HepG2 (cell line): ENCODE measurements around the gene MAP3K20. TPM values are rescaled to one million over a fixed set of nuclear protein-coding genes. Genes with fewer than 3 reads are reported as not detected.
A peak's percentile ranks its signal among the peaks of the same experiment; 100 is the strongest.

Experiments
- ATF6 ChIP-seq: sonication (generic); formaldehyde crosslinking; conservative IDR thresholded peaks from 2 replicates; pipeline ENCODE4 v1.4.0; 2020; ENCODE audit warnings: missing genetic modification reagents
- FOXO4 ChIP-seq: sonication (generic); formaldehyde crosslinking; conservative IDR thresholded peaks from 2 replicates; pipeline ENCODE4 v1.8.1; 2023; ENCODE audit warnings: missing genetic modification reagents
- KMT2B ChIP-seq: IDR thresholded peaks from 2 replicates; pipeline ENCODE4 v1.6.1; 2016; ENCODE audit warnings: missing genetic modification reagents, missing compliant biosample characterization
- MTF1 ChIP-seq: sonication (generic); formaldehyde crosslinking; IDR thresholded peaks from 2 replicates; pipeline ENCODE4 v1.5.0; 2020; ENCODE audit warnings: missing genetic modification reagents
- NFIC ChIP-seq: IDR thresholded peaks from 2 replicates; pipeline ENCODE4 v1.6.1; 2012; ENCODE audit warnings: mild to moderate bottlenecking, low read length, inconsistent platforms
- PAXIP1 ChIP-seq: sonication (generic); formaldehyde crosslinking; conservative IDR thresholded peaks from 2 replicates; pipeline ENCODE4 v1.4.0; 2020; ENCODE audit warnings: mild to moderate bottlenecking, missing genetic modification reagents, moderate library complexity
- PRDM15 ChIP-seq: sonication (generic); formaldehyde crosslinking; IDR thresholded peaks from 2 replicates; pipeline ENCODE4 v1.4.0; 2020; ENCODE audit warnings: missing genetic modification reagents
- RCOR2 ChIP-seq: IDR thresholded peaks from 2 replicates; pipeline ENCODE4 v1.6.1; 2016; ENCODE audit warnings: missing biosample characterization, missing genetic modification reagents
- SRSF9 ChIP-seq: fragments of 200-400 bp; formaldehyde crosslinking; IDR thresholded peaks from 2 replicates; pipeline ENCODE4 v1.6.1; 2018; ENCODE audit warnings: borderline replicate concordance, mild to moderate bottlenecking, low read depth, low read length; ENCODE audit not compliant: insufficient read depth, poor library complexity, severe bottlenecking
- TOE1 ChIP-seq: sonication (generic); formaldehyde crosslinking; IDR thresholded peaks from 2 replicates; pipeline ENCODE4 v1.4.0; 2020; ENCODE audit warnings: mild to moderate bottlenecking, missing genetic modification reagents
- ZFAT ChIP-seq: sonication (generic); formaldehyde crosslinking; conservative IDR thresholded peaks from 2 replicates; pipeline ENCODE4 v1.8.1; 2023; ENCODE audit warnings: missing genetic modification reagents, inconsistent platforms
- ZFP82 ChIP-seq: sonication (generic); formaldehyde crosslinking; IDR thresholded peaks from 2 replicates; pipeline ENCODE4 v1.5.1; 2020; ENCODE audit warnings: mild to moderate bottlenecking, missing genetic modification reagents, borderline replicate concordance
- ZGPAT ChIP-seq: IDR thresholded peaks from 2 replicates; pipeline ENCODE4 v1.6.1; 2016; ENCODE audit warnings: mild to moderate bottlenecking
- ZNF333 ChIP-seq: sonication (generic); formaldehyde crosslinking; IDR thresholded peaks from 2 replicates; pipeline ENCODE4 v1.4.0; 2020; ENCODE audit warnings: mild to moderate bottlenecking, missing genetic modification reagents, borderline replicate concordance
- ZNF367 ChIP-seq: sonication (generic); formaldehyde crosslinking; IDR thresholded peaks from 2 replicates; pipeline ENCODE4 v1.4.0; 2020; ENCODE audit warnings: missing genetic modification reagents, borderline replicate concordance
- ZNF780A ChIP-seq: sonication (generic); formaldehyde crosslinking; IDR thresholded peaks from 2 replicates; pipeline ENCODE4 v1.8.0; 2022; ENCODE audit warnings: mild to moderate bottlenecking, missing genetic modification reagents, moderate library complexity
- ZNF850 ChIP-seq: sonication (generic); formaldehyde crosslinking; conservative IDR thresholded peaks from 2 replicates; pipeline ENCODE4 v1.9.0; 2021; ENCODE audit warnings: mild to moderate bottlenecking, missing genetic modification reagents
- polyA plus RNA-seq, 8 experiments: library from polyadenylated mRNA; depleted of rRNA in 3 of 8; stranded (reverse) in 7 of 8; unstranded in 1 of 8; fragments of >200 nt; fragmentation: Illumina TruSeq in 4 of 8; extraction: Trizol in 4 of 8; gene quantifications; 2 replicates each; pipeline versions ENCODE4 v1.2.1 to v1.2.3, GENCODE V29; 2011 to 2016; ENCODE audit warnings: low read depth in 4 of 8, missing spikeins in 1 of 8, mixed read lengths in 1 of 8; ENCODE audit not compliant: insufficient read depth in 1 of 8
- total RNA-seq, 5 experiments: library from RNA; depleted of rRNA; stranded (reverse); fragments of >200 nt; fragmentation: Illumina TruSeq; extraction: Trizol; gene quantifications; 2 replicates each; pipeline ENCODE4 v1.2.3, GENCODE V29; 2016; ENCODE audit warnings: low read depth in 1 of 5

Gene MAP3K20
- total and polyA plus RNA-seq, 2 of the 13 experiments (the other 11 are each of a cell fraction or from before 2014, with no cell fraction given): 5.2 to 13.5 TPM

- TF ChIP-seq ZNF780A (CRISPR knock-in tag) (no peak), RCOR2 (CRISPR knock-in tag) (no peak), PRDM15 (no peak), ZNF850 (CRISPR knock-in tag) (no peak), ZGPAT (CRISPR knock-in tag) (no peak), NFIC (0 out of 2 replicates have a peak, but pooled peaks have one; percentile 27), SRSF9 (no peak), ATF6 (CRISPR knock-in tag) (no peak), ZNF367 (no peak), MTF1 (CRISPR knock-in tag) (no peak), ZFP82 (CRISPR knock-in tag) (no peak), KMT2B (CRISPR knock-in tag) (no peak), ZNF333 (CRISPR knock-in tag) (no peak), PAXIP1 (CRISPR knock-in tag) (peak; percentile 25; the same call in 1 of the 2 replicates), ZFAT (CRISPR knock-in tag) (peak; percentile 76), TOE1 (CRISPR knock-in tag) (no peak), FOXO4 (CRISPR knock-in tag) (no peak)
These were observed 22.5 kb upstream of the MAP3K20 start (continued) for GRCh38 chr2:173053043-173053699.
